Measurements from ENCODE around the gene COBLL1. TPM values are rescaled to one million over a fixed set of nuclear protein-coding genes. Genes with fewer than 3 reads are reported as not detected.

Gene COBLL1
- total RNA-seq = 9.1 and 14.5 TPM in 2 replicates

GRCh38 chr2:164841719-164842623 is at the start of gene COBLL1:
COBLL1 (minus strand) TSS chr2:164841823; CDS start chr2:164841196, 627 bp downstream.

Other genes starting within 250 kb of the COBLL1 start
- gene GRB14, start 220.3 kb downstream of the COBLL1 start, total RNA-seq = 0.89 and 1.00 TPM in 2 replicates
- gene SLC38A11, start 113.7 kb upstream of the COBLL1 start, total RNA-seq = 0.22 and 1.5 TPM in 2 replicates